GM23338 (cell line): Measurements from ENCODE around the gene KIAA2012. TPM values are rescaled to one million over a fixed set of nuclear protein-coding genes. Genes with fewer than 3 reads are reported as not detected.

Source experiments
- ATAC-seq: fragments of 200-7000 bp; cut with Tn5 transposase; 3 replicates; pipeline ENCODE4 v1.9.1; 2020
- DNase-seq: peaks from one replicate; pipeline ENCODE4 v3.0.0-alpha.2; 2015; ENCODE audit warnings: low spot score
- H2AFZ ChIP-seq: fragments of 200-600 bp; sonication (generic); 2 replicates; pipeline ENCODE4 v1.8.0; 2016; ENCODE audit warnings: antibody characterized with exemption, mild to moderate bottlenecking, moderate library complexity
- H3F3A ChIP-seq: fragments of 200-600 bp; sonication (generic); replicated peaks from 2 replicates; pipeline ENCODE4 v1.8.0; 2017; ENCODE audit warnings: antibody characterized with exemption, mixed run types, low read depth
- H3K27ac ChIP-seq: fragments of 200-600 bp; sonication (generic); 2 replicates; pipeline ENCODE4 v1.6.1; 2016; ENCODE audit warnings: low read depth
- H3K27me3 ChIP-seq: fragments of 200-600 bp; sonication (generic); 2 replicates; pipeline ENCODE4 v1.8.0; 2016; ENCODE audit warnings: mild to moderate bottlenecking, mixed run types, moderate library complexity; ENCODE audit not compliant: insufficient read depth
- H3K36me3 ChIP-seq: fragments of 200-600 bp; sonication (generic); 2 replicates; pipeline ENCODE4 v1.8.0; 2016; ENCODE audit warnings: mild to moderate bottlenecking; ENCODE audit not compliant: insufficient read depth
- H3K4me1 ChIP-seq: fragments of 200-600 bp; sonication (generic); 2 replicates; pipeline ENCODE4 v1.8.0; 2016; ENCODE audit warnings: mild to moderate bottlenecking, moderate library complexity; ENCODE audit not compliant: insufficient read depth
- H3K4me2 ChIP-seq: fragments of 200-600 bp; sonication (generic); 2 replicates; pipeline ENCODE4 v1.7.1; 2017; ENCODE audit warnings: mixed run types
- H3K4me3 ChIP-seq: fragments of 200-600 bp; sonication (generic); 2 replicates; pipeline ENCODE4 v1.6.1; 2016; ENCODE audit warnings: mixed run types
- H3K79me2 ChIP-seq: fragments of 200-600 bp; sonication (generic); replicated peaks from 2 replicates; pipeline ENCODE4 v1.8.0; 2017; ENCODE audit warnings: mild to moderate bottlenecking; ENCODE audit not compliant: insufficient read depth
- H3K9me2 ChIP-seq: fragments of 200-600 bp; sonication (generic); 2 replicates; pipeline ENCODE4 v1.8.0; 2017; ENCODE audit not compliant: insufficient read depth
- H4K20me1 ChIP-seq: fragments of 200-600 bp; sonication (generic); replicated peaks from 2 replicates; pipeline ENCODE4 v1.8.0; 2017; ENCODE audit warnings: mild to moderate bottlenecking; ENCODE audit not compliant: insufficient read depth
- H3K27ac Mint-ChIP-seq: 2 replicates; pipeline ENCODE4 v1.8.0; 2020; ENCODE audit warnings: inconsistent platforms, mild to moderate bottlenecking, moderate library complexity, mixed read lengths
- H3K27me3 Mint-ChIP-seq: 3 replicates; pipeline ENCODE4 v1.8.0; 2022; ENCODE audit warnings: low read depth, mild to moderate bottlenecking, moderate library complexity, mixed read lengths, inconsistent platforms; ENCODE audit not compliant: insufficient read depth, poor library complexity
- H3K36me3 Mint-ChIP-seq: 3 replicates; pipeline ENCODE4 v1.8.0; 2021; ENCODE audit warnings: low read depth, mild to moderate bottlenecking, inconsistent platforms, moderate library complexity, mixed read lengths
- H3K4me1 Mint-ChIP-seq: 3 replicates; pipeline ENCODE4 v1.8.0; 2020; ENCODE audit warnings: mild to moderate bottlenecking, inconsistent platforms, mixed read lengths
- H3K4me3 Mint-ChIP-seq: 3 replicates; pipeline ENCODE4 v1.8.0; 2021; ENCODE audit warnings: moderate library complexity, mild to moderate bottlenecking, inconsistent platforms, mixed read lengths
- H3K9me3 Mint-ChIP-seq: 3 replicates; pipeline ENCODE4 v1.8.0; 2020; ENCODE audit warnings: moderate library complexity, mild to moderate bottlenecking, inconsistent platforms, mixed read lengths
- ETS1 ChIP-seq: IDR thresholded peaks from 2 replicates; pipeline ENCODE4 v1.6.1; 2016; ENCODE audit warnings: antibody characterized with exemption
- ZNF462 ChIP-seq: fragments of 250-450 bp; sonication (Bioruptor Pico); IDR thresholded peaks from 2 replicates; pipeline ENCODE4 v1.5.0; 2020; ENCODE audit warnings: mild to moderate bottlenecking, moderate library complexity
- polyA plus RNA-seq: library from polyadenylated mRNA; unstranded; fragments of >200 nt; fragmentation: Nextera tagmentation; extraction: Ambion mirVana; gene quantifications from 2 replicates; pipeline ENCODE4 v1.2.1, GENCODE V29; 2016
- total RNA-seq: library from RNA; depleted of rRNA; stranded (reverse); fragments of >200 nt; shearing (Covaris generic); gene quantifications from 2 replicates; pipeline ENCODE4 v1.2.3, GENCODE V29; 2014
- TF ChIP-seq, protein P1 (sequence below): IDR thresholded peaks from one replicate; pipeline ENCODE4 v1.6.1; 2018; ENCODE audit warnings: antibody characterized with exemption; ENCODE audit not compliant: unreplicated experiment

The KIAA2012 gene
- total and polyA plus RNA-seq, 2 experiments from 2014 or later, result 0.03 to 0.08 TPM

DNA sequence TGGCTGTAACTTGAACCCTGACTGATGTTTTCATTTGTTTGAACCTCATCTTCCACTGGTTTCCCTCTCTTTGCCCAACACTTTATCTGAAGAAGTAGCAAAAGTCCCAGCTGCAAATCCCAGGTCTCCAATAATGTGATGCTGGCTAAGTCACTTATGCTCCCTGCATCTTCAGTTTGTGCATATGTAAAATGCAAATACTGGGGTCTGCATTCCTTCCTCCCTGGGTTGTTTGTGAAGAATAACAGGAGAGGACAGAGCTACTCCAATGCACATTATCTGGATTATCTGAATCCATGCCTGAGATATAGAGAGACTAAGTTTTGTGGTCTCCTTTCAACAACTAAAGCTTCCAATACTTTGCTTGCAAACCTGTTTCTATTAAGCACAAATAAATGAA is 22.2 kb downstream of the KIAA2012 start:
- Mint-ChIP-seq H3K27ac (no peak overlapping the region), H3K4me3 (no peak overlapping the region), H3K9me3 (no peaks in the 10 kb centered on the region; the same call in 2 of the 3 replicates), H3K36me3 (no peaks in the 10 kb centered on the region), H3K4me1 (peaks cover 17% of the 10 kb centered on the region), H3K27me3 (peaks cover 5% of the 10 kb centered on the region)
- Histone ChIP-seq H3K4me3 (no peak overlapping the region), H3K79me2 (no peaks in the 10 kb centered on the region), H3K4me2 (no peak overlapping the region), H3K9me2 (peaks cover 21% of the 10 kb centered on the region), H3K36me3 (no peaks in the 10 kb centered on the region), H2AFZ (no peak overlapping the region), H3K27ac (no peak overlapping the region), H3K27me3 (no peaks in the 10 kb centered on the region), H3F3A (no peaks in the 10 kb centered on the region), H4K20me1 (no peaks in the 10 kb centered on the region), H3K4me1 (peaks cover 10% of the 10 kb centered on the region)
- TF ChIP-seq ZNF462 (CRISPR knock-in tag), result no peak
- TF ChIP-seq ETS1, result no peak
- TF ChIP-seq, protein P1, sequence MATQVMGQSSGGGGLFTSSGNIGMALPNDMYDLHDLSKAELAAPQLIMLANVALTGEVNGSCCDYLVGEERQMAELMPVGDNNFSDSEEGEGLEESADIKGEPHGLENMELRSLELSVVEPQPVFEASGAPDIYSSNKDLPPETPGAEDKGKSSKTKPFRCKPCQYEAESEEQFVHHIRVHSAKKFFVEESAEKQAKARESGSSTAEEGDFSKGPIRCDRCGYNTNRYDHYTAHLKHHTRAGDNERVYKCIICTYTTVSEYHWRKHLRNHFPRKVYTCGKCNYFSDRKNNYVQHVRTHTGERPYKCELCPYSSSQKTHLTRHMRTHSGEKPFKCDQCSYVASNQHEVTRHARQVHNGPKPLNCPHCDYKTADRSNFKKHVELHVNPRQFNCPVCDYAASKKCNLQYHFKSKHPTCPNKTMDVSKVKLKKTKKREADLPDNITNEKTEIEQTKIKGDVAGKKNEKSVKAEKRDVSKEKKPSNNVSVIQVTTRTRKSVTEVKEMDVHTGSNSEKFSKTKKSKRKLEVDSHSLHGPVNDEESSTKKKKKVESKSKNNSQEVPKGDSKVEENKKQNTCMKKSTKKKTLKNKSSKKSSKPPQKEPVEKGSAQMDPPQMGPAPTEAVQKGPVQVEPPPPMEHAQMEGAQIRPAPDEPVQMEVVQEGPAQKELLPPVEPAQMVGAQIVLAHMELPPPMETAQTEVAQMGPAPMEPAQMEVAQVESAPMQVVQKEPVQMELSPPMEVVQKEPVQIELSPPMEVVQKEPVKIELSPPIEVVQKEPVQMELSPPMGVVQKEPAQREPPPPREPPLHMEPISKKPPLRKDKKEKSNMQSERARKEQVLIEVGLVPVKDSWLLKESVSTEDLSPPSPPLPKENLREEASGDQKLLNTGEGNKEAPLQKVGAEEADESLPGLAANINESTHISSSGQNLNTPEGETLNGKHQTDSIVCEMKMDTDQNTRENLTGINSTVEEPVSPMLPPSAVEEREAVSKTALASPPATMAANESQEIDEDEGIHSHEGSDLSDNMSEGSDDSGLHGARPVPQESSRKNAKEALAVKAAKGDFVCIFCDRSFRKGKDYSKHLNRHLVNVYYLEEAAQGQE, result no peak
- ATAC-seq, result no peak
- no peak for DNase-seq
